Measurements from ENCODE around the gene GSE1. TPM values are rescaled to one million over a fixed set of nuclear protein-coding genes. Genes with fewer than 3 reads are reported as not detected.

GSE1 gene
- 10 to 100 TPM; 23.4 to 65.5 (median 52.5) TPM for total RNA-seq

DNA sequence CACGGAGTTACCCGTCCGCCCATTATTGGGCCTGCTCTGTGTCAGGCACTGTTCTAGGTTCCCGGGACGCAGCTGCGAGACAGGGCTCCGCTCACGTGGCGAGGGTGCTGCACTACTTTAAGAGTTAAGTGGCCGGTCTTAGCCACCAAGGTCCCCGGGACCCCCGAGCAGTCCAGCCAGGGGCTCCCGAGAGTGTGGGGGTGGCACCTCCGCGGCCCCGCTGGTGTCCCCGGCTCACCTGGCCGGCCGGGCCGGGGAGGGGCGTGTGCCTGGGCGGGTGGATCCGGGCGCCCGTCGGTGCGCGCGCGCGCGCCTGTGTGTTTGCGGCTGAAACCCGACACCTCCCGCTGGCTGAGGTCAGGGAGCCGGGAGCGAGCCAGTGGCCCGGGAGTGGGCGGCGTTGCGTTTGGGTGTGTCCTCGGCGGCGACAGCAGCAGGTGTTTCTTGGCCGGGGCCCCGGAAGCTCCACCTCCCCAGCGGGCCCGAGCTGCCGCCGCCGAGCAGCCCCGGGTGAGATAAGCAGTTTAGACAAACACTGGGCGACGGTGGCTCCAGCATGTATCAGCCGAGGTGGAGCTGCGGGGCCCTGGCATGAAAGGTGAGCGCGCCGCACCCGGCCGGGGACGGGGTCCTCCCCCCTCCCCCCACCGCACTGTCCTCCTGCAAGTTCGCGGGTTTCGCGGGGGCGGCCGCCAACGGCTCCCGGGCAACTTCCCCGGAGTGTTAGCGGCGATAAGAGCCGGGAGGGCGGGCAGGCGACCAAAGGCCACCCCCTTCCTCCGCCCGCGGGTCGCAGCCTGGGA lies at the start of gene GSE1:
Gene GSE1 (plus strand): TSS at position 522 of the 803 bp plus-strand sequence. CDS start 70 bp downstream, at position 592.
- Histone ChIP-seq H3K9me3 (no peaks in the 10 kb centered on the region), H3K27me3 (no peaks in the 10 kb centered on the region), H3K36me3 (no peaks in the 10 kb centered on the region), H3K4me3 (peak within 1 kb of the TSS; percentile 54 to 78), H3K27ac (peak within 1 kb of the TSS; percentile 85 to 92 (median 90)), H3K4me1 (peaks cover 0 to 79% (median 32%) of the 10 kb centered on the region in 3 donors)
- TF ChIP-seq EP300 (IDR thresholded peaks at IDR 0.05) (no peak), POLR2AphosphoS5 (IDR thresholded peaks at IDR 0.05) (no peak), CTCF (IDR thresholded peaks at IDR 0.05) (no peak), POLR2A (IDR thresholded peaks at IDR 0.05) (peak; percentile 17 to 23)
- WGBS, 2 donors (ENCODE audit: low coverage in 1 of 2) = no CpG with 5 or more reads among the region's 81 CpGs
- peak; percentile 64 for ATAC-seq

DNA sequence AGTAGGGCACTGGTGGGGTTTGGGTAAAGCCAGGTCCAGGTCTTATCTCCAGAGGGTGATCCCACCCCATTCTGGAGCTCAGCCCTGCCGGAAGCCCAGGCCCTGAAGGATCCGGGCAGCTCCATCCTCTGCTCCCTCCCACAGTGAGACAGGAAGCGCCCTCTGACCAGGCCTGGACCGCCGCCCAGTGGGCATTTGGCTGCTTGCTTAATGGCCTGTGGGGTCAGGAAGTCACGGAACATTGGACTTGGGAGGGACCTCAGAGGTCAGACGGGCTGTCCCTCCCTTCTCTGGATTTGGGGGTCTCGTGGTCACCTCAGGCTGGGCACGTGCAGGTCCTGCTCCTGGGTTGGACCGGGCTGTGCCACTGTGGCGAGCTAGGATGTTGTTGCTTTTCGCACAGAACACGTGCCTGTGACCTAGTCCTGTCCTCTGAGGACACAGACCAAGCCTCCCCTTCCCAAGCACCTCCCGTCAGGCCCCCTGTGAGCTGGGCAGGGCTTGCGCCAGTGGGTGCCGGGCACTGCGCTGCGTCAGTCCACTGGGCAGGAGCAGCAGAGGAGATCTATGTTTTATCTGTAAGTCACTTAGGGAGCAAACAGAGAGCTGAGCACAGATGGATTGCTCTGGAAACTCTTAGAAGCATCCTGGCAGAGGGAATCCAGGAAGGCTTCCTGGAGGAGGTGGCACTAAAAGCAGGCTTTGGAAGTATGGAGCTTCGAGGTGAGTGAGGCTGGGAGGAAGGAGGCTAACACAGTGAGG lies 49.4 kb upstream of the GSE1 start:
- H3K4me1 ChIP-seq = peaks cover 0 to 61% (median 15%) of the 10 kb centered on the region in 3 donors
- 51 to 92% methylated on average over 1 to 2 of the region's 19 CpGs for WGBS, 2 donors (ENCODE audit: low coverage in 1 of 2)
- no peak for TF ChIP-seq EP300 (IDR thresholded peaks at IDR 0.05)
- TF ChIP-seq CTCF (IDR thresholded peaks at IDR 0.05) = peak in 2 of 4 experiments; percentile 17 to 19
- peak; percentile 37 for TF ChIP-seq POLR2AphosphoS5 (IDR thresholded peaks at IDR 0.05)
- TF ChIP-seq POLR2A (IDR thresholded peaks at IDR 0.05) = no peak

GRCh38 chr16:85564277-85565051 lies 48.7 kb upstream of the GSE1 start:
- peak overlapping the region in 3 of 4 donors; percentile 9 to 52 (median 31) for H3K27ac ChIP-seq
- no peak for ATAC-seq
- WGBS, 2 donors (ENCODE audit: low coverage in 1 of 2) = 68 to 76% methylated on average over 6 to 8 of the region's 16 CpGs

More for the DNA sequence above, 49.4 kb upstream of the GSE1 start:
- H3K27ac ChIP-seq = peak overlapping the region in 3 of 4 donors; percentile 31 to 52 (median 39)
- peak; percentile 67 for ATAC-seq
- H3K4me3 ChIP-seq = no peak overlapping the region
- no peaks in the 10 kb centered on the region for H3K36me3 ChIP-seq
- no peaks in the 10 kb centered on the region for H3K9me3 ChIP-seq
- H3K27me3 ChIP-seq = no peaks in the 10 kb centered on the region

DNA sequence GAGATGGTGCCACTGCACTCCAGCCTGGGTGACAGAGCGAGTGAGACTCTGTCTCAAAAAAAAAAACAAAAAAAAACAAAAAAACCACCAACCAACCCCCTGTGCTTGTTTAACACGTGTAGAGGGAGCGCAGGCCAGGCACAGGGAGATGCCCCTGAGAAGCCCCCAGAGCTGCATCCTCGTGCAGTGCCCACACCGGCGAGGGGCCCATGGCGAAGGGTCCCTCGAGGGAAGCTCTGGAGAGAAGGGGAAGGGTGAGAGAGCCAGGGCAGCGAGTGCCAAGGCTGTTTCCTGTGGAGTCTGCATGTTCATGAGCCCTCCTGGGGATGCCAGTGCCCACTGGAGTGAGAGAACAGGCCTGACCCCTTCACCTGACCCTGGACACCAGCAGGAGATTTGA lies 47.8 kb upstream of the GSE1 start:
- H3K36me3 ChIP-seq = no peaks in the 10 kb centered on the region
- TF ChIP-seq CTCF (IDR thresholded peaks at IDR 0.05) = no peak
- no peak for TF ChIP-seq POLR2A (IDR thresholded peaks at IDR 0.05)
- no peak for TF ChIP-seq EP300 (IDR thresholded peaks at IDR 0.05)
- TF ChIP-seq POLR2AphosphoS5 (IDR thresholded peaks at IDR 0.05) = no peak
- 84% methylated on average over 6 of the region's 9 CpGs; no CpG with 5 or more reads in 1 of the 2 donors for WGBS, 2 donors (ENCODE audit: low coverage in 1 of 2)
- peaks cover 0 to 8% (median 0%) of the 10 kb centered on the region in 3 donors for H3K9me3 ChIP-seq
- H3K27ac ChIP-seq = no peak overlapping the region
- no peak for ATAC-seq
- no peak overlapping the region for H3K4me3 ChIP-seq
- H3K27me3 ChIP-seq = no peaks in the 10 kb centered on the region
- peaks cover 0 to 51% (median 11%) of the 10 kb centered on the region in 3 donors for H3K4me1 ChIP-seq

More at GRCh38 chr16:85564277-85565051, 48.7 kb upstream of the GSE1 start:
- Histone ChIP-seq H3K4me1 (peaks cover 0 to 53% (median 11%) of the 10 kb centered on the region in 3 donors), H3K27me3 (no peaks in the 10 kb centered on the region), H3K4me3 (no peak overlapping the region), H3K36me3 (no peaks in the 10 kb centered on the region), H3K9me3 (peaks cover 0 to 5% (median 0%) of the 10 kb centered on the region in 3 donors)
- peak in 1 of 4 experiments; percentile 34 for TF ChIP-seq CTCF (IDR thresholded peaks at IDR 0.05)
- TF ChIP-seq POLR2AphosphoS5 (IDR thresholded peaks at IDR 0.05) = no peak
